OCI-LY1 (cell line): ENCODE measurements around the gene NACC1.
"Not testable (repeated sequence)": the region's sequence is repeated elsewhere in the genome, so short reads cannot be mapped to it uniquely, and the experiment has no call there.

Source experiments
- EZH2 ChIP-seq: fragments of 200-600 bp; sonication (generic), shearing (Covaris generic); IDR thresholded peaks from 2 replicates; pipeline ENCODE4 v1.8.0; 2017; ENCODE audit warnings: borderline replicate concordance, mixed run types, mild to moderate bottlenecking, antibody characterized with exemption, low read length, moderate library complexity, mixed read lengths
- TF ChIP-seq, protein P1 (sequence below): fragments of 200-600 bp; sonication (generic), shearing (Covaris generic); IDR thresholded peaks from 2 replicates; pipeline ENCODE4 v1.5.1; 2017; ENCODE audit warnings: mild to moderate bottlenecking, antibody characterized with exemption, low read length, moderate library complexity, mixed read lengths

- TF ChIP-seq, protein P1, sequence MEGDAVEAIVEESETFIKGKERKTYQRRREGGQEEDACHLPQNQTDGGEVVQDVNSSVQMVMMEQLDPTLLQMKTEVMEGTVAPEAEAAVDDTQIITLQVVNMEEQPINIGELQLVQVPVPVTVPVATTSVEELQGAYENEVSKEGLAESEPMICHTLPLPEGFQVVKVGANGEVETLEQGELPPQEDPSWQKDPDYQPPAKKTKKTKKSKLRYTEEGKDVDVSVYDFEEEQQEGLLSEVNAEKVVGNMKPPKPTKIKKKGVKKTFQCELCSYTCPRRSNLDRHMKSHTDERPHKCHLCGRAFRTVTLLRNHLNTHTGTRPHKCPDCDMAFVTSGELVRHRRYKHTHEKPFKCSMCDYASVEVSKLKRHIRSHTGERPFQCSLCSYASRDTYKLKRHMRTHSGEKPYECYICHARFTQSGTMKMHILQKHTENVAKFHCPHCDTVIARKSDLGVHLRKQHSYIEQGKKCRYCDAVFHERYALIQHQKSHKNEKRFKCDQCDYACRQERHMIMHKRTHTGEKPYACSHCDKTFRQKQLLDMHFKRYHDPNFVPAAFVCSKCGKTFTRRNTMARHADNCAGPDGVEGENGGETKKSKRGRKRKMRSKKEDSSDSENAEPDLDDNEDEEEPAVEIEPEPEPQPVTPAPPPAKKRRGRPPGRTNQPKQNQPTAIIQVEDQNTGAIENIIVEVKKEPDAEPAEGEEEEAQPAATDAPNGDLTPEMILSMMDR: not testable (repeated sequence)
- TF ChIP-seq EZH2: not testable (repeated sequence)
Observed at GRCh38 chr19:13166151-13166550, 48.1 kb downstream of the NACC1 start.
